ENCODE results near the gene ZCWPW2. TPM values are rescaled to one million over a fixed set of nuclear protein-coding genes. Genes with fewer than 3 reads are reported as not detected.

The ZCWPW2 gene
- total RNA-seq, 2 experiments from 2014 or later = 0.27 to 0.28 TPM

GRCh38 chr3:28569357-28569756 is 220.8 kb downstream of the ZCWPW2 start:
- H3K27ac Mint-ChIP-seq = no peak overlapping the region
- ChIA-PET POLR2A (no interaction called here), CTCF (no interaction called here)
- no peak overlapping the region for H3K27ac ChIP-seq (ENCODE audit: low read depth in 1 of 2, low read length in 2 of 2)
- no peaks in the 10 kb centered on the region for H3K4me1 Mint-ChIP-seq (ENCODE audit: low read depth)
- intact Hi-C loops (cut with DNase I, micrococcal nuclease) = no loop called here
- H3K36me3 ChIP-seq (ENCODE audit: insufficient read depth, low read length) = no peaks in the 10 kb centered on the region
- DNase-seq = no peak
- no peaks in the 10 kb centered on the region for H3K36me3 Mint-ChIP-seq (ENCODE audit: low read depth)
- no peak overlapping the region for H3K4me3 ChIP-seq (ENCODE audit: low read length)
- H3K27me3 ChIP-seq (ENCODE audit: control insufficient read depth in 1 of 2, insufficient read depth in 2 of 2, low read length in 2 of 2) = peaks cover 0 to 7% of the 10 kb centered on the region in 2 experiments
- peaks cover 2% of the 10 kb centered on the region for H3K9me3 Mint-ChIP-seq
- no peak overlapping the region for H3K4me3 Mint-ChIP-seq
- TF ChIP-seq CTCF (IDR thresholded peaks at IDR 0.05) = no peak
- peaks cover 23% of the 10 kb centered on the region for H3K27me3 Mint-ChIP-seq
- ATAC-seq (ENCODE audit: poor library complexity) = no peak
- no peaks in the 10 kb centered on the region for H3K4me1 ChIP-seq (ENCODE audit: insufficient read depth, low read length)
- H3K9me3 ChIP-seq (ENCODE audit: control insufficient read depth in 1 of 2, insufficient read depth in 1 of 2, low read length in 2 of 2) = peaks cover 0 to 4% of the 10 kb centered on the region in 2 experiments

GRCh38 chr3:28574036-28574435 is 225.5 kb downstream of the ZCWPW2 start:
- peaks cover 20 to 49% of the 10 kb centered on the region in 2 experiments for H3K27me3 ChIP-seq (ENCODE audit: control insufficient read depth in 1 of 2, insufficient read depth in 2 of 2, low read length in 2 of 2)
- Mint-ChIP-seq H3K27me3 (peaks cover 60% of the 10 kb centered on the region), H3K27ac (no peak overlapping the region), H3K9me3 (no peaks in the 10 kb centered on the region), H3K36me3 (ENCODE audit: low read depth) (no peaks in the 10 kb centered on the region), H3K4me3 (no peak overlapping the region), H3K4me1 (ENCODE audit: low read depth) (no peaks in the 10 kb centered on the region)
- TF ChIP-seq CTCF (IDR thresholded peaks at IDR 0.05) = no peak
- ATAC-seq (ENCODE audit: poor library complexity) (no peak), DNase-seq (no peak)
- no peaks in the 10 kb centered on the region for H3K36me3 ChIP-seq (ENCODE audit: insufficient read depth, low read length)
- ChIA-PET CTCF (no interaction called here), POLR2A (no interaction called here)
- peaks cover 0 to 16% of the 10 kb centered on the region in 2 experiments for H3K9me3 ChIP-seq (ENCODE audit: control insufficient read depth in 1 of 2, insufficient read depth in 1 of 2, low read length in 2 of 2)
- no peaks in the 10 kb centered on the region for H3K4me1 ChIP-seq (ENCODE audit: insufficient read depth, low read length)
- H3K4me3 ChIP-seq (ENCODE audit: low read length) = no peak overlapping the region
- no peak overlapping the region for H3K27ac ChIP-seq (ENCODE audit: low read depth in 1 of 2, low read length in 2 of 2)
- intact Hi-C loops (cut with DNase I, micrococcal nuclease) = no loop called here

GRCh38 chr3:28575100-28575745 is 226.7 kb downstream of the ZCWPW2 start:
- Mint-ChIP-seq H3K4me1 (ENCODE audit: low read depth) (no peaks in the 10 kb centered on the region), H3K4me3 (no peak overlapping the region), H3K36me3 (ENCODE audit: low read depth) (no peaks in the 10 kb centered on the region), H3K9me3 (no peaks in the 10 kb centered on the region), H3K27ac (no peak overlapping the region), H3K27me3 (peaks cover 69% of the 10 kb centered on the region)
- H3K36me3 ChIP-seq (ENCODE audit: insufficient read depth, low read length) = no peaks in the 10 kb centered on the region
- H3K27me3 ChIP-seq (ENCODE audit: control insufficient read depth in 1 of 2, insufficient read depth in 2 of 2, low read length in 2 of 2) = peaks cover 20 to 49% of the 10 kb centered on the region in 2 experiments
- H3K4me1 ChIP-seq (ENCODE audit: insufficient read depth, low read length) = no peaks in the 10 kb centered on the region
- DNase-seq (no peak), ATAC-seq (ENCODE audit: poor library complexity) (no peak)
- intact Hi-C loops (cut with DNase I, micrococcal nuclease) = no loop called here
- no peak for TF ChIP-seq CTCF (IDR thresholded peaks at IDR 0.05)
- H3K27ac ChIP-seq (ENCODE audit: low read depth in 1 of 2, low read length in 2 of 2) = no peak overlapping the region
- ChIA-PET CTCF (no interaction called here), POLR2A (no interaction called here)
- H3K4me3 ChIP-seq (ENCODE audit: low read length) = no peak overlapping the region
- peaks cover 0 to 16% of the 10 kb centered on the region in 2 experiments for H3K9me3 ChIP-seq (ENCODE audit: control insufficient read depth in 1 of 2, insufficient read depth in 1 of 2, low read length in 2 of 2)

Other genes with a start within 250 kb of the ZCWPW2 start
- gene CMC1, start 107.1 kb upstream of the ZCWPW2 start, total RNA-seq = 1 to 10 TPM; 5.0 to 6.6 TPM
- 10 to 100 TPM; 27.4 to 31.5 TPM for gene AZI2, start 103 bp downstream of the ZCWPW2 start, total RNA-seq

Data from CD4-positive, alpha-beta T cell (primary cell).